ENCODE measurements around the gene FBXL13.
A peak's percentile ranks its signal among the peaks of the same experiment; 100 is the strongest.

Gene FBXL13

GRCh38 chr7:102890292-102890970, 184.2 kb downstream of the FBXL13 start:
- DNase-seq: no peak

GRCh38 chr7:102889851-102890250, 184.7 kb downstream of the FBXL13 start:
- DNase-seq: no peak

GRCh38 chr7:102888561-102889233, 185.9 kb downstream of the FBXL13 start:
- DNase-seq: no peak

GRCh38 chr7:102883098-102883860, 191.3 kb downstream of the FBXL13 start:
- DNase-seq: no peak

GRCh38 chr7:102875700-102876295, 198.8 kb downstream of the FBXL13 start:
- no peak for DNase-seq

- DNase-seq: no peak
These were observed 199.6 kb downstream of the FBXL13 start for GRCh38 chr7:102874966-102875365.

GRCh38 chr7:102874166-102874829, 200.3 kb downstream of the FBXL13 start:
- peak; percentile 19 for DNase-seq

- DNase-seq: no peak
These were observed 201.0 kb downstream of the FBXL13 start for GRCh38 chr7:102873470-102874165.

- no peak for DNase-seq
These were observed 202.1 kb downstream of the FBXL13 start for GRCh38 chr7:102872460-102872859.

GRCh38 chr7:102869195-102869594, 205.4 kb downstream of the FBXL13 start:
- no peak for DNase-seq

GRCh38 chr7:102866535-102867215, 207.9 kb downstream of the FBXL13 start:
- DNase-seq: no peak

- DNase-seq: no peak
These were observed 209.6 kb downstream of the FBXL13 start for GRCh38 chr7:102864958-102865357.

GRCh38 chr7:102860351-102860811, 214.2 kb downstream of the FBXL13 start:
- DNase-seq: no peak

GRCh38 chr7:102859799-102860125, 214.8 kb downstream of the FBXL13 start:
- no peak for DNase-seq

- DNase-seq: no peak
These were observed 215.4 kb downstream of the FBXL13 start for GRCh38 chr7:102859084-102859798.

GRCh38 chr7:102856036-102856435, 218.6 kb downstream of the FBXL13 start:
- DNase-seq: no peak

GRCh38 chr7:102849538-102849937, 225.1 kb downstream of the FBXL13 start:
- no peak for DNase-seq

- DNase-seq: no peak
These were observed 225.5 kb downstream of the FBXL13 start for GRCh38 chr7:102849079-102849478.

- no peak for DNase-seq
These were observed 229.2 kb downstream of the FBXL13 start for GRCh38 chr7:102845346-102845745.

GRCh38 chr7:102843850-102844249, 230.7 kb downstream of the FBXL13 start:
- DNase-seq: no peak

GRCh38 chr7:102842284-102842683, 232.3 kb downstream of the FBXL13 start:
- no peak for DNase-seq

Data from CD4-positive, alpha-beta T cell treated with Interleukin-10 for 1 hour (primary cell).